Neural cell (in vitro differentiated cells): ENCODE data around the gene ZNRF1. TPM values are rescaled to one million over a fixed set of nuclear protein-coding genes. Genes with fewer than 3 reads are reported as not detected.

ENCODE experiments used
- H2AFZ ChIP-seq: fragments of 200-600, 300-800 bp; sonication (generic), shearing (Covaris generic); 2 replicates; pipeline ENCODE4 v1.6.0; 2014; ENCODE audit warnings: low read depth, mild to moderate bottlenecking, antibody characterized with exemption, low read length, moderate library complexity
- H3F3A ChIP-seq: fragments of 200-600 bp; shearing (Covaris generic); 2 replicates; pipeline ENCODE4 v1.6.1; 2016; ENCODE audit warnings: mild to moderate bottlenecking, moderate library complexity, mixed read lengths, antibody characterized with exemption, low read length; ENCODE audit not compliant: insufficient read depth, poor library complexity, severe bottlenecking
- H3K27ac ChIP-seq: fragments of 200-600, 300-800 bp; sonication (generic), shearing (Covaris generic); 2 replicates; pipeline ENCODE4 v1.5.1; 2014; ENCODE audit warnings: mild to moderate bottlenecking, low read length, moderate library complexity
- H3K27me3 ChIP-seq: fragments of 300-800, 200-600 bp; sonication (generic), shearing (Covaris generic); 2 replicates; pipeline ENCODE4 v1.6.0; 2014; ENCODE audit warnings: mild to moderate bottlenecking, low read depth, low read length, moderate library complexity; ENCODE audit not compliant: insufficient read depth
- H3K36me3 ChIP-seq: fragments of 300-800, 200-600 bp; sonication (generic), shearing (Covaris generic); 2 replicates; pipeline ENCODE4 v1.5.1; 2014; ENCODE audit warnings: mild to moderate bottlenecking, antibody characterized with exemption, low read length, moderate library complexity; ENCODE audit not compliant: insufficient read depth
- H3K4me2 ChIP-seq: fragments of 300-800, 200-600 bp; sonication (generic), shearing (Covaris generic); 2 replicates; pipeline ENCODE4 v1.6.0; 2014; ENCODE audit warnings: mild to moderate bottlenecking, low read length
- H3K4me3 ChIP-seq: fragments of 300-800, 200-600 bp; sonication (generic), shearing (Covaris generic); 2 replicates; pipeline ENCODE4 v1.5.1; 2014; ENCODE audit warnings: mild to moderate bottlenecking, low read length, moderate library complexity
- H3K79me2 ChIP-seq: fragments of 200-600 bp; shearing (Covaris generic); replicated peaks from 2 replicates; pipeline ENCODE4 v1.6.0; 2014; ENCODE audit warnings: mild to moderate bottlenecking, low read length, moderate library complexity; ENCODE audit not compliant: insufficient read depth
- H3K9ac ChIP-seq: fragments of 300-800, 200-600 bp; sonication (generic), shearing (Covaris generic); 2 replicates; pipeline ENCODE4 v1.6.1; 2016; ENCODE audit warnings: mild to moderate bottlenecking, low read length, mixed read lengths
- H3K9me2 ChIP-seq: fragments of 200-600 bp; shearing (Covaris generic); 2 replicates; pipeline ENCODE4 v1.6.1; 2016; ENCODE audit warnings: mild to moderate bottlenecking, low read length, mixed read lengths; ENCODE audit not compliant: insufficient read depth
- H3K9me3 ChIP-seq: fragments of 200-600, 300-800 bp; sonication (generic), shearing (Covaris generic); 2 replicates; pipeline ENCODE4 v1.6.1; 2016; ENCODE audit warnings: mild to moderate bottlenecking, mixed run types, low read length, moderate library complexity, mixed read lengths
- H4K20me1 ChIP-seq: fragments of 200-600 bp; shearing (Covaris generic); 2 replicates; pipeline ENCODE4 v1.6.1; 2016; ENCODE audit warnings: mild to moderate bottlenecking, mixed run types; ENCODE audit not compliant: insufficient read depth
- EP300 ChIP-seq: fragments of 450-650 bp; conservative IDR thresholded peaks from 2 replicates; pipeline ENCODE4 v1.6.1; 2014; ENCODE audit warnings: antibody characterized with exemption, mild to moderate bottlenecking, moderate library complexity; ENCODE audit not compliant: poor library complexity, severe bottlenecking
- EZH2 ChIP-seq: fragments of 200-600, 300-800 bp; shearing (Covaris generic), sonication (generic); IDR thresholded peaks from 2 replicates; pipeline ENCODE4 v1.6.1; 2014; ENCODE audit warnings: antibody characterized with exemption, low read length, borderline replicate concordance, mild to moderate bottlenecking; ENCODE audit not compliant: insufficient read depth, poor library complexity, severe bottlenecking
- MXI1 ChIP-seq: fragments of 450-650 bp; conservative IDR thresholded peaks from 2 replicates; pipeline ENCODE4 v1.6.1; 2014; ENCODE audit warnings: antibody characterized with exemption, mild to moderate bottlenecking; ENCODE audit not compliant: poor library complexity, severe bottlenecking
- POLR2AphosphoS5 ChIP-seq: IDR thresholded peaks from 2 replicates; pipeline ENCODE4 v1.6.1; 2012
- RAD21 ChIP-seq: fragments of 450-650 bp; conservative IDR thresholded peaks from 2 replicates; pipeline ENCODE4 v1.6.1; 2014; ENCODE audit warnings: antibody characterized with exemption, mild to moderate bottlenecking, moderate library complexity
- SMC3 ChIP-seq: fragments of 450-650 bp; conservative IDR thresholded peaks from 2 replicates; pipeline ENCODE4 v1.6.1; 2014; ENCODE audit warnings: antibody characterized with exemption, mild to moderate bottlenecking, moderate library complexity; ENCODE audit not compliant: poor library complexity
- TAF1 ChIP-seq: IDR thresholded peaks from 2 replicates; pipeline ENCODE4 v1.6.1; 2012; ENCODE audit warnings: low read depth
- polyA plus RNA-seq: library from polyadenylated mRNA; depleted of rRNA; stranded (reverse); fragments of >200 nt; gene quantifications from 2 replicates; pipeline ENCODE4 v1.2.3, GENCODE V29; 2014
- TF ChIP-seq, protein P1 (sequence below): fragments of 450-650 bp; IDR thresholded peaks from 2 replicates; pipeline ENCODE4 v1.5.1; 2014; ENCODE audit warnings: antibody characterized with exemption, mild to moderate bottlenecking, moderate library complexity; ENCODE audit not compliant: poor library complexity, severe bottlenecking
- TF ChIP-seq, protein P2 (sequence below): IDR thresholded peaks from 2 replicates; pipeline ENCODE4 v1.6.1; 2012; ENCODE audit warnings: borderline replicate concordance

The ZNRF1 gene
- polyA plus RNA-seq, 1 donor from 2014 or later: 31.6 TPM

DNA sequence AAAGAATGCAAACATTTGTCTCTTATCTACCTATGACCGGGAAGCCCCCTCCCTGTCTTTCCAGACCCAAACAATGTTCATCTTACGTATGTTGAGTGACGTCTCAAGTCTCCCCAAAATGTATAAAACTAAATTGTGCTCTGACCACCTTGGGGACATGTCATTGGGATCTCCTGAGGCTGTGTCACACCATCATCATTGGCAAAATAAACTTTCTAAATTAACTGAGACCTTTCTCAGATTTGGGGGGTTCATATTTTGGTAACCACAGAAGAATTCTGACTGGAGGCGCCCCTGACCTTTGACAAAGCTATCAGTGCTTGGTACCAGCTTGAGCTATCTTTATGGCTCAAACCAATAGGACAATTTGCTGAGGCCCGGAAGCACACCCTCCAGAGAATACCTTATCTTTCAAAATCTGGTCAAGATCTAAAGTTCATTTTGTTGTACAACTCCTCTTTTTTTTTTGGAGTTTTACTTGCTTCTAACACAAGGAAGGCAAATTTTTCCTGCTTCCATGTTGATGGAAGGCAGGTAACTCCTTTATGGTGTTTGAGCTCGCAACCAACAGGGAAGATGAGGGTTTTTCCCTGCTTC lies 120.2 kb downstream of the ZNRF1 start:
- H3K79me2 ChIP-seq: no peaks in the 10 kb centered on the region
- H3K27ac ChIP-seq: no peak overlapping the region
- no peaks in the 10 kb centered on the region for H4K20me1 ChIP-seq
- no peak overlapping the region for H3K9ac ChIP-seq
- no peaks in the 10 kb centered on the region for H3K36me3 ChIP-seq
- H3K4me2 ChIP-seq: no peak overlapping the region
- no peak for TF ChIP-seq POLR2AphosphoS5
- no peak for TF ChIP-seq MXI1
- TF ChIP-seq RAD21: no peak
- TF ChIP-seq EZH2: no peak
- TF ChIP-seq SMC3: no peak
- TF ChIP-seq EP300: no peak
- TF ChIP-seq TAF1: no peak
- TF ChIP-seq, protein P1, sequence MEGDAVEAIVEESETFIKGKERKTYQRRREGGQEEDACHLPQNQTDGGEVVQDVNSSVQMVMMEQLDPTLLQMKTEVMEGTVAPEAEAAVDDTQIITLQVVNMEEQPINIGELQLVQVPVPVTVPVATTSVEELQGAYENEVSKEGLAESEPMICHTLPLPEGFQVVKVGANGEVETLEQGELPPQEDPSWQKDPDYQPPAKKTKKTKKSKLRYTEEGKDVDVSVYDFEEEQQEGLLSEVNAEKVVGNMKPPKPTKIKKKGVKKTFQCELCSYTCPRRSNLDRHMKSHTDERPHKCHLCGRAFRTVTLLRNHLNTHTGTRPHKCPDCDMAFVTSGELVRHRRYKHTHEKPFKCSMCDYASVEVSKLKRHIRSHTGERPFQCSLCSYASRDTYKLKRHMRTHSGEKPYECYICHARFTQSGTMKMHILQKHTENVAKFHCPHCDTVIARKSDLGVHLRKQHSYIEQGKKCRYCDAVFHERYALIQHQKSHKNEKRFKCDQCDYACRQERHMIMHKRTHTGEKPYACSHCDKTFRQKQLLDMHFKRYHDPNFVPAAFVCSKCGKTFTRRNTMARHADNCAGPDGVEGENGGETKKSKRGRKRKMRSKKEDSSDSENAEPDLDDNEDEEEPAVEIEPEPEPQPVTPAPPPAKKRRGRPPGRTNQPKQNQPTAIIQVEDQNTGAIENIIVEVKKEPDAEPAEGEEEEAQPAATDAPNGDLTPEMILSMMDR: no peak
- TF ChIP-seq, protein P2, sequence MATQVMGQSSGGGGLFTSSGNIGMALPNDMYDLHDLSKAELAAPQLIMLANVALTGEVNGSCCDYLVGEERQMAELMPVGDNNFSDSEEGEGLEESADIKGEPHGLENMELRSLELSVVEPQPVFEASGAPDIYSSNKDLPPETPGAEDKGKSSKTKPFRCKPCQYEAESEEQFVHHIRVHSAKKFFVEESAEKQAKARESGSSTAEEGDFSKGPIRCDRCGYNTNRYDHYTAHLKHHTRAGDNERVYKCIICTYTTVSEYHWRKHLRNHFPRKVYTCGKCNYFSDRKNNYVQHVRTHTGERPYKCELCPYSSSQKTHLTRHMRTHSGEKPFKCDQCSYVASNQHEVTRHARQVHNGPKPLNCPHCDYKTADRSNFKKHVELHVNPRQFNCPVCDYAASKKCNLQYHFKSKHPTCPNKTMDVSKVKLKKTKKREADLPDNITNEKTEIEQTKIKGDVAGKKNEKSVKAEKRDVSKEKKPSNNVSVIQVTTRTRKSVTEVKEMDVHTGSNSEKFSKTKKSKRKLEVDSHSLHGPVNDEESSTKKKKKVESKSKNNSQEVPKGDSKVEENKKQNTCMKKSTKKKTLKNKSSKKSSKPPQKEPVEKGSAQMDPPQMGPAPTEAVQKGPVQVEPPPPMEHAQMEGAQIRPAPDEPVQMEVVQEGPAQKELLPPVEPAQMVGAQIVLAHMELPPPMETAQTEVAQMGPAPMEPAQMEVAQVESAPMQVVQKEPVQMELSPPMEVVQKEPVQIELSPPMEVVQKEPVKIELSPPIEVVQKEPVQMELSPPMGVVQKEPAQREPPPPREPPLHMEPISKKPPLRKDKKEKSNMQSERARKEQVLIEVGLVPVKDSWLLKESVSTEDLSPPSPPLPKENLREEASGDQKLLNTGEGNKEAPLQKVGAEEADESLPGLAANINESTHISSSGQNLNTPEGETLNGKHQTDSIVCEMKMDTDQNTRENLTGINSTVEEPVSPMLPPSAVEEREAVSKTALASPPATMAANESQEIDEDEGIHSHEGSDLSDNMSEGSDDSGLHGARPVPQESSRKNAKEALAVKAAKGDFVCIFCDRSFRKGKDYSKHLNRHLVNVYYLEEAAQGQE: no peak
- H3F3A ChIP-seq: no peaks in the 10 kb centered on the region
- H3K9me2 ChIP-seq: no peaks in the 10 kb centered on the region
- H2AFZ ChIP-seq: no peak overlapping the region
- H3K9me3 ChIP-seq: no peaks in the 10 kb centered on the region
- no peaks in the 10 kb centered on the region for H3K27me3 ChIP-seq
- H3K4me3 ChIP-seq: no peak overlapping the region

DNA sequence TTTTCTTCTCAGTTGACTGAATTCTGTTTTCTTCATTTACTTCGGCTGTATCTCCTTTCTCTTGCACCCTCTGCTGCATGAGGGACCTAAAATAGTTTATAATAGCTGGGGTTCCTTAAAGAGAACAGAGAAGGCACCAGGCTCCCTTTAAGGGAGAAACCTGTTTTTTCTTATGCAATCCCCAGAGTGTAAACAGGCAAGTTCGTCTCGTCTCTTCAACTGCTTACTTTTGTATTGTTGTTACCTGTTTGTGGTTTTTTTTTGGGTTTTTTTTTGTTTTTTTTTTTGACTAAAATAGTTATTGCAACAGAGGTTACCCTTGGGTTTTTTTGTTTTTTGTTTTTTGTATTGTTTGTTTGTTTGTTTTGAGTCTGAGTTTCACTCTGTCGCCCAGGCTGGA lies 121.4 kb downstream of the ZNRF1 start:
- H3K27ac ChIP-seq: no peak overlapping the region

More for the DNA sequence above, 121.4 kb downstream of the ZNRF1 start:
- no peaks in the 10 kb centered on the region for H3K79me2 ChIP-seq
- no peak overlapping the region for H3K4me3 ChIP-seq
- no peak overlapping the region for H3K4me2 ChIP-seq
- no peak overlapping the region for H2AFZ ChIP-seq
- no peak overlapping the region for H3K9ac ChIP-seq
- no peaks in the 10 kb centered on the region for H3K9me3 ChIP-seq
- no peaks in the 10 kb centered on the region for H3F3A ChIP-seq
- no peaks in the 10 kb centered on the region for H4K20me1 ChIP-seq
- TF ChIP-seq EZH2: no peak
- TF ChIP-seq, protein P2: no peak
- TF ChIP-seq MXI1: no peak
- TF ChIP-seq SMC3: no peak
- no peak for TF ChIP-seq TAF1
- TF ChIP-seq, protein P1: no peak
- no peak for TF ChIP-seq EP300
- TF ChIP-seq POLR2AphosphoS5: no peak
- TF ChIP-seq RAD21: no peak
- H3K36me3 ChIP-seq: no peaks in the 10 kb centered on the region
- no peaks in the 10 kb centered on the region for H3K27me3 ChIP-seq
- H3K9me2 ChIP-seq: no peaks in the 10 kb centered on the region
